Right renal cortex interstitium (tissue), 3 donors: ENCODE data around the gene MBNL1. TPM values are rescaled to one million over a fixed set of nuclear protein-coding genes. Genes with fewer than 3 reads are reported as not detected.
A peak's percentile ranks its signal among the peaks of the same experiment; 100 is the strongest.

Source experiments
- DNase-seq, 3 donors: peaks; one replicate each; pipeline ENCODE4 v3.0.0-alpha.2; 2013; ENCODE audit warnings: low read depth in 3 of 3, low spot score in 2 of 3
- polyA plus RNA-seq, 3 donors: library from polyadenylated mRNA; unstranded; fragments of 120-200 nt; gene quantifications; one replicate each; pipeline ENCODE4 v1.2.1, GENCODE V29; 2013; ENCODE audit not compliant: insufficient read length in 3 of 3

MBNL1 gene
- polyA plus RNA-seq, result 10 to 100 TPM; 50.4 to 54.4 (median 50.8) TPM

GRCh38 chr3:152268555-152269055, at the start of gene MBNL1:
Gene MBNL1 (plus strand): TSS chr3:152268929. CDS start chr3:152300194, 31,265 bp downstream.
- DNase-seq, result peak; percentile 61 to 74 (median 71)

- DNase-seq, result no peak
Measured at GRCh38 chr3:152219216-152219615, 49.5 kb upstream of the MBNL1 start.

GRCh38 chr3:152219769-152220255, 48.9 kb upstream of the MBNL1 start:
- DNase-seq, result no peak

GRCh38 chr3:152222327-152222726, 46.4 kb upstream of the MBNL1 start:
- DNase-seq, result no peak

GRCh38 chr3:152225201-152225600, 43.5 kb upstream of the MBNL1 start:
- no peak for DNase-seq

GRCh38 chr3:152226176-152226575, 42.6 kb upstream of the MBNL1 start:
- no peak for DNase-seq

GRCh38 chr3:152227027-152227426, 41.7 kb upstream of the MBNL1 start:
- no peak for DNase-seq

GRCh38 chr3:152229692-152230091, 39.0 kb upstream of the MBNL1 start:
- DNase-seq, result no peak

GRCh38 chr3:152230370-152230769, 38.4 kb upstream of the MBNL1 start:
- DNase-seq, result no peak

GRCh38 chr3:152232001-152232400, 36.7 kb upstream of the MBNL1 start:
- no peak for DNase-seq

- no peak for DNase-seq
Measured at GRCh38 chr3:152232679-152233078, 36.0 kb upstream of the MBNL1 start.

- no peak for DNase-seq
Measured at GRCh38 chr3:152234657-152235375, 33.9 kb upstream of the MBNL1 start.

GRCh38 chr3:152235709-152236298, 32.9 kb upstream of the MBNL1 start:
- no peak for DNase-seq

GRCh38 chr3:152236716-152237115, 32.0 kb upstream of the MBNL1 start:
- no peak for DNase-seq

- no peak for DNase-seq
Measured at GRCh38 chr3:152241142-152242017, 27.3 kb upstream of the MBNL1 start.

GRCh38 chr3:152243301-152243711, 25.4 kb upstream of the MBNL1 start:
- DNase-seq, result no peak

- DNase-seq, result no peak
Measured at GRCh38 chr3:152243721-152244516, 24.8 kb upstream of the MBNL1 start.

- no peak for DNase-seq
Measured at GRCh38 chr3:152244517-152244888, 24.2 kb upstream of the MBNL1 start.

GRCh38 chr3:152245498-152246170, 23.1 kb upstream of the MBNL1 start:
- DNase-seq, result no peak

GRCh38 chr3:152251916-152252315, 16.8 kb upstream of the MBNL1 start:
- DNase-seq, result no peak
